Measurements from ENCODE around the gene NHSL1. TPM values are rescaled to one million over a fixed set of nuclear protein-coding genes. Genes with fewer than 3 reads are reported as not detected.
"Not testable (repeated sequence)": the region's sequence is repeated elsewhere in the genome, so short reads cannot be mapped to it uniquely, and the experiment has no call there.

Gene NHSL1
- total and polyA plus RNA-seq, 4 donors, result 6.6 to 33.0 (median 20.7) TPM

GRCh38 chr6:138427701-138428100 is 71.6 kb downstream of the NHSL1 start:
- H3K27me3 ChIP-seq (ENCODE audit: control insufficient read depth in 4 of 4, insufficient read depth in 4 of 4, low read length in 3 of 4), result no peaks in the 10 kb centered on the region
- H3K36me3 ChIP-seq (ENCODE audit: control insufficient read depth in 4 of 4, insufficient read depth in 3 of 4, low read depth in 1 of 4, low read length in 3 of 4), result peaks cover 5 to 34% (median 17%) of the 10 kb centered on the region in 4 donors
- H3K9ac ChIP-seq (ENCODE audit: low read depth in 1 of 2, low read length in 2 of 2), result no peak overlapping the region
- TF ChIP-seq REST (IDR thresholded peaks at IDR 0.05) (no peak), JUND (IDR thresholded peaks at IDR 0.05) (no peak), FOXA2 (IDR thresholded peaks at IDR 0.05) (no peak), GABPA (IDR thresholded peaks at IDR 0.05 in 1 of 2, conservative IDR thresholded peaks at IDR 0.05 in 1 of 2) (no peak), HNF4A (conservative IDR thresholded peaks at IDR 0.05) (no peak), MAX (IDR thresholded peaks at IDR 0.05) (no peak), ZBTB33 (IDR thresholded peaks at IDR 0.05) (no peak)
- H3K9me3 ChIP-seq (ENCODE audit: control insufficient read depth in 4 of 4, low read length in 3 of 4), result no peaks in the 10 kb centered on the region
- H3K4me1 ChIP-seq (ENCODE audit: control insufficient read depth in 4 of 4, insufficient read depth in 4 of 4, low read length in 3 of 4), result peaks cover 2 to 37% (median 17%) of the 10 kb centered on the region in 4 donors
- peak overlapping the region; percentile 20 to 23 for H3K27ac ChIP-seq (ENCODE audit: low read depth in 1 of 2, low read length in 2 of 2)
- no peak overlapping the region for H3K4me3 ChIP-seq (ENCODE audit: low read depth in 1 of 3, low read length in 3 of 3)
- 79% methylated on average over 8 of the region's 8 CpGs for WGBS
- DNase-seq (ENCODE audit: low spot score), result no peak

- Histone ChIP-seq H3K27ac (ENCODE audit: low read depth in 1 of 2, low read length in 2 of 2) (peak overlapping the region in 1 of 2 donors; percentile 27), H3K9me3 (ENCODE audit: control insufficient read depth in 4 of 4, low read length in 3 of 4) (no peaks in the 10 kb centered on the region), H3K4me3 (ENCODE audit: low read depth in 1 of 3, low read length in 3 of 3) (no peak overlapping the region), H3K36me3 (ENCODE audit: control insufficient read depth in 4 of 4, insufficient read depth in 3 of 4, low read depth in 1 of 4, low read length in 3 of 4) (peaks cover 5 to 28% (median 7%) of the 10 kb centered on the region in 4 donors), H3K4me1 (ENCODE audit: control insufficient read depth in 4 of 4, insufficient read depth in 4 of 4, low read length in 3 of 4) (peaks cover 1 to 36% (median 23%) of the 10 kb centered on the region in 4 donors), H3K9ac (ENCODE audit: low read depth in 1 of 2, low read length in 2 of 2) (no peak overlapping the region), H3K27me3 (ENCODE audit: control insufficient read depth in 4 of 4, insufficient read depth in 4 of 4, low read length in 3 of 4) (no peaks in the 10 kb centered on the region)
- no peak for DNase-seq (ENCODE audit: low spot score)
- TF ChIP-seq MAX (IDR thresholded peaks at IDR 0.05) (no peak), RAD21 (IDR thresholded peaks at IDR 0.05) (peak in 1 of 2 donors; percentile 8), JUND (IDR thresholded peaks at IDR 0.05) (no peak), HNF4A (conservative IDR thresholded peaks at IDR 0.05) (no peak), FOXA1 (IDR thresholded peaks at IDR 0.05) (no peak), REST (IDR thresholded peaks at IDR 0.05) (no peak), CTCF (IDR thresholded peaks at IDR 0.05; ENCODE audit: low read depth, low read length, missing input control) (no peak), HNF4G (IDR thresholded peaks at IDR 0.05) (no peak)
- WGBS, result 89% methylated on average over 5 of the region's 5 CpGs
Observed at GRCh38 chr6:138426500-138427123, 72.7 kb downstream of the NHSL1 start.

- Histone ChIP-seq H3K36me3 (ENCODE audit: control insufficient read depth in 4 of 4, insufficient read depth in 3 of 4, low read depth in 1 of 4, low read length in 3 of 4) (peaks cover 5 to 24% (median 7%) of the 10 kb centered on the region in 4 donors), H3K27ac (ENCODE audit: low read depth in 1 of 2, low read length in 2 of 2) (peak overlapping the region; percentile 30 to 31), H3K4me1 (ENCODE audit: control insufficient read depth in 4 of 4, insufficient read depth in 4 of 4, low read length in 3 of 4) (peaks cover 1 to 39% (median 19%) of the 10 kb centered on the region in 4 donors)
- WGBS, result 75% methylated on average over 7 of the region's 7 CpGs
- H3K9me3 ChIP-seq (ENCODE audit: control insufficient read depth in 4 of 4, low read length in 3 of 4); H3K27me3 ChIP-seq (ENCODE audit: control insufficient read depth in 4 of 4, insufficient read depth in 4 of 4, low read length in 3 of 4); DNase-seq (ENCODE audit: low spot score); H3K9ac ChIP-seq (ENCODE audit: low read depth in 1 of 2, low read length in 2 of 2); H3K4me3 ChIP-seq (ENCODE audit: low read depth in 1 of 3, low read length in 3 of 3): not testable (repeated sequence)
Observed at GRCh38 chr6:138425256-138425655, 74.0 kb downstream of the NHSL1 start.

Data from liver (tissue), 9 donors.